RWPE1 (cell line): ENCODE data around the gene SH3BP2.

ENCODE experiments used
- CTCF ChIA-PET: fragments of 350-600 bp; sonication (Branson Sonifier 250); formaldehyde crosslinking; extraction: SDS; loops from one replicate; lab custom pipeline; 2021; lab: Yijun Ruan, JAX
- POLR2A ChIA-PET: fragments of 400-600 bp; formaldehyde crosslinking; extraction: SDS; loops from one replicate; lab custom pipeline; 2020; ENCODE audit warnings: antibody characterized with exemption; ENCODE audit not compliant: low non-redundant PET; lab: Yijun Ruan, JAX
- DNase-seq: peaks from one replicate; pipeline ENCODE4 v3.0.0; 2012; ENCODE audit warnings: low spot score
- H3K27ac ChIP-seq: fragments of 450-650 bp; 2 replicates; pipeline ENCODE4 v1.5.1; 2017
- CTCF ChIP-seq: fragments of 450-650 bp; conservative IDR thresholded peaks from 2 replicates; pipeline ENCODE4 v1.5.1; 2017; ENCODE audit warnings: low read depth, mild to moderate bottlenecking

Gene SH3BP2

GRCh38 chr4:2788101-2788500 lies 4.8 kb upstream of the SH3BP2 start:
- TF ChIP-seq CTCF = no peak
- POLR2A ChIA-PET = no interaction called here
- DNase-seq = no peak
- CTCF ChIA-PET = no interaction called here
- H3K27ac ChIP-seq = peak overlapping the region; percentile 38

- CTCF ChIA-PET = no interaction called here
- H3K27ac ChIP-seq = no peak overlapping the region
- DNase-seq = no peak
- TF ChIP-seq CTCF = no peak
- POLR2A ChIA-PET = no interaction called here
Measured at GRCh38 chr4:2788532-2789103, 4.3 kb upstream of the SH3BP2 start.

GRCh38 chr4:2789351-2789750 lies 3.5 kb upstream of the SH3BP2 start:
- no peak overlapping the region for H3K27ac ChIP-seq
- no peak for TF ChIP-seq CTCF
- ChIA-PET POLR2A (no interaction called here), CTCF (no interaction called here)
- DNase-seq = no peak

- DNase-seq = no peak
- H3K27ac ChIP-seq = no peak overlapping the region
- ChIA-PET POLR2A (no interaction called here), CTCF (interaction anchor here (0.6 kb wide), 1 partner anchor 484 kb away, joined by 4 read pairs; no protein-coding TSS in a partner anchor)
- no peak for TF ChIP-seq CTCF
Measured at GRCh38 chr4:2789793-2790582, 2.9 kb upstream of the SH3BP2 start.

GRCh38 chr4:2790583-2791517 lies 2.0 kb upstream of the SH3BP2 start:
- ChIA-PET POLR2A (no interaction called here), CTCF (no interaction called here)
- no peak for TF ChIP-seq CTCF
- no peak for DNase-seq
- peak overlapping the region; percentile 99 for H3K27ac ChIP-seq
